Fibroblast of lung (primary cell): ENCODE results near the gene CTDP1.

ENCODE experiments used
- EZH2 ChIP-seq: IDR thresholded peaks from 2 replicates; pipeline ENCODE4 v1.5.1; 2012; ENCODE audit warnings: low read length, control low read depth, mild to moderate bottlenecking; ENCODE audit errors: missing control alignments
- TF ChIP-seq, protein P1 (sequence below), 2 donors: IDR thresholded peaks in 1 of 2; conservative IDR thresholded peaks in 1 of 2; 1 replicate in 1 of 2; 2 replicates in 1 of 2; pipeline ENCODE4 v1.5.1; 2011 to 2012; ENCODE audit warnings: low read length in 2 of 2, control low read depth in 1 of 2, inconsistent platforms in 1 of 2, low read depth in 1 of 2, mild to moderate bottlenecking in 1 of 2

DNA sequence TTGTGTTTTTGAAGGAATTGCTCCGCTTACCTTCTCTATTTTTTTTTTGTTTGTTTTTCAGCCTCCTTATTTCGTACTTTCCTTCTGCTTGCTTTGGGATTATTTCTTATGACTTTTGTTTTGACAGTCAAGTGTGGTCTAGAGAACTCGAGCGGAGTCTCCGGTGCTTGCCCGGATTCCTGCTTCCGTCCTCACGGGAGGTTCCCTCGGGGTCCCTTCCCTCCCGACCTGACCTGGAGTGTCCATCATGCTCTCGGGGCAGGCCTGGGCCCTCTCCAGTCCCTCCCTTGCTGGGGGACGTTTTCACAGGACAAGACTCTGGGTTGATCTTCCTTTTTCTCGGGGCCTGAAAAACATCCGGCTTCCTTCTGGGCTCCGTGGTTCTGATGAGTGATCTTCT, 45.9 kb downstream of the CTDP1 start:
- TF ChIP-seq, protein P1, sequence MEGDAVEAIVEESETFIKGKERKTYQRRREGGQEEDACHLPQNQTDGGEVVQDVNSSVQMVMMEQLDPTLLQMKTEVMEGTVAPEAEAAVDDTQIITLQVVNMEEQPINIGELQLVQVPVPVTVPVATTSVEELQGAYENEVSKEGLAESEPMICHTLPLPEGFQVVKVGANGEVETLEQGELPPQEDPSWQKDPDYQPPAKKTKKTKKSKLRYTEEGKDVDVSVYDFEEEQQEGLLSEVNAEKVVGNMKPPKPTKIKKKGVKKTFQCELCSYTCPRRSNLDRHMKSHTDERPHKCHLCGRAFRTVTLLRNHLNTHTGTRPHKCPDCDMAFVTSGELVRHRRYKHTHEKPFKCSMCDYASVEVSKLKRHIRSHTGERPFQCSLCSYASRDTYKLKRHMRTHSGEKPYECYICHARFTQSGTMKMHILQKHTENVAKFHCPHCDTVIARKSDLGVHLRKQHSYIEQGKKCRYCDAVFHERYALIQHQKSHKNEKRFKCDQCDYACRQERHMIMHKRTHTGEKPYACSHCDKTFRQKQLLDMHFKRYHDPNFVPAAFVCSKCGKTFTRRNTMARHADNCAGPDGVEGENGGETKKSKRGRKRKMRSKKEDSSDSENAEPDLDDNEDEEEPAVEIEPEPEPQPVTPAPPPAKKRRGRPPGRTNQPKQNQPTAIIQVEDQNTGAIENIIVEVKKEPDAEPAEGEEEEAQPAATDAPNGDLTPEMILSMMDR (conservative IDR thresholded peaks at IDR 0.05 in 1 of 2, IDR thresholded peaks at IDR 0.05 in 1 of 2; ENCODE audit: low read depth in 1 of 2, low read length in 2 of 2): no peak
- TF ChIP-seq EZH2: no peak
